Muscle of back (tissue), 13 donors: ENCODE results near the gene LRRC45. TPM values are rescaled to one million over a fixed set of nuclear protein-coding genes. Genes with fewer than 3 reads are reported as not detected.
A peak's percentile ranks its signal among the peaks of the same experiment; 100 is the strongest.
"Not testable (repeated sequence)": the region's sequence is repeated elsewhere in the genome, so short reads cannot be mapped to it uniquely, and the experiment has no call there.

ENCODE experiments used
- DNase-seq, 3 donors: peaks; one replicate each; pipeline versions ENCODE4 v3.0.0 to v3.0.0-alpha.2; 2013
- long read RNA-seq, 9 donors: transcript quantifications; one replicate each; lab custom pipeline, GENCODE V29; 2026
- polyA plus RNA-seq, 10 donors: library from polyadenylated mRNA; unstranded; fragments of 120-200 nt; gene quantifications; one replicate each; pipeline ENCODE4 v1.2.1, GENCODE V29; 2013; ENCODE audit not compliant: insufficient read length in 10 of 10

LRRC45 gene
- polyA plus RNA-seq = 10 to 100 TPM in 3 of 10 donors, 1 to 10 TPM in 7; 5.3 to 12.7 (median 8.5) TPM
- long read RNA-seq, donor 1, partial matches to known transcripts = 0 of 1 reads
- long read RNA-seq, donor 1, other reads (novel, unspliced or antisense) = 0 of 1 reads
- long read RNA-seq, donor 2, partial matches to known transcripts = 0 of 3 reads
- long read RNA-seq, donor 2, other reads (novel, unspliced or antisense) = 0 of 3 reads
- long read RNA-seq, donor 3 = 0 reads
- long read RNA-seq, donor 4, partial matches to known transcripts = 0 of 3 reads
- long read RNA-seq, donor 4, other reads (novel, unspliced or antisense) = 0 of 3 reads
- long read RNA-seq, donor 5 = 0 reads
- long read RNA-seq, donor 6, partial matches to known transcripts = 5 of 6 reads
- long read RNA-seq, donor 6, other reads (novel, unspliced or antisense) = 0 of 6 reads
- long read RNA-seq, donor 7, partial matches to known transcripts = 0 of 2 reads
- long read RNA-seq, donor 7, other reads (novel, unspliced or antisense) = 0 of 2 reads
- long read RNA-seq, donor 8, partial matches to known transcripts = 0 of 1 reads
- long read RNA-seq, donor 8, other reads (novel, unspliced or antisense) = 0 of 1 reads
- long read RNA-seq, donor 9, partial matches to known transcripts = 0 of 1 reads
- long read RNA-seq, donor 9, other reads (novel, unspliced or antisense) = 0 of 1 reads

DNA sequence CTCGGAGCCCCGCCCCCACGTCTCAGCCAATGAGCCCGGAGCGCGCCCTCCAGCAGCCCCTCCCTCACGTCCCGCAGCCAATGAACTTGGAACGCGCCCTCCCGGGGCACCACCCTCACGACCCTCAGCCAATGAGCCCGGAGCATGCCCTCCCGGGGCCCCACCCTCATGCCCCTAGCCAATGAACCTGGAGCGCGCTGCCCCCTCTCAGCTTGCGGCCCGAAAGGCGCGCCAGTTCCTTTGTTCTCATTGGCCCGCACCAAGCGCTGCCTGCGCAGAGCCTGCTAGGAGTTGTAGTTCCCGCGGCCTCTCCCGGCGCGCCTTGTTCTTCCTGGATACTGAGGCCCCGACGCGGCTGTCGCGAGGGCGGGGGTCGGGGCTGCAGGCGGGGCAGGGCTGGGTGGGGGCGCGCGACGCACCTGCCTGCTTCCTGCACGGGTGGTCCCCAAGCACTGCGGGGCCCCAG, at the start of gene LRRC45:
LRRC45 (plus strand) TSS at position 325 of the 466 bp plus-strand sequence. CDS start 339 bp downstream, outside the sequence.
- peak; percentile 99 to 100 (median 100) for DNase-seq

DNA sequence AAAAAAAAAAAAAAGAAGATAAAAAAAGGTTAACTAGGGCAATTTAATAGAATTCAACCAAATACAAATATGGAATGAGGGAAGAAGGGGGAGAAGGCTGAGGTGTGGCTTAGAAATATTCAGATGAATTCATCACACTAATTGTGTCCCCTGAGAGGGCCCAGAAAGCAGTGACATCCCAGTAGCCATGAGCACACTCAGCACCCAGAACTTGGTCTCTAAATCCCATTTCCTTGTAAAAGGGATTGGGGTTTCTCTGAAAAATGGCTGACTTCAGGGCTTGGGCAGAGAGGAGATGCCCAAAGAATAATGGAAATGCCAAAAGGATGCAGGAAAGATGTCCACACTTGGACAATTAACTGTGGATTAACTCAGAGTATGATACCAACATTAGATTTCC, 49.7 kb upstream of the LRRC45 start:
- no peak for DNase-seq

DNA sequence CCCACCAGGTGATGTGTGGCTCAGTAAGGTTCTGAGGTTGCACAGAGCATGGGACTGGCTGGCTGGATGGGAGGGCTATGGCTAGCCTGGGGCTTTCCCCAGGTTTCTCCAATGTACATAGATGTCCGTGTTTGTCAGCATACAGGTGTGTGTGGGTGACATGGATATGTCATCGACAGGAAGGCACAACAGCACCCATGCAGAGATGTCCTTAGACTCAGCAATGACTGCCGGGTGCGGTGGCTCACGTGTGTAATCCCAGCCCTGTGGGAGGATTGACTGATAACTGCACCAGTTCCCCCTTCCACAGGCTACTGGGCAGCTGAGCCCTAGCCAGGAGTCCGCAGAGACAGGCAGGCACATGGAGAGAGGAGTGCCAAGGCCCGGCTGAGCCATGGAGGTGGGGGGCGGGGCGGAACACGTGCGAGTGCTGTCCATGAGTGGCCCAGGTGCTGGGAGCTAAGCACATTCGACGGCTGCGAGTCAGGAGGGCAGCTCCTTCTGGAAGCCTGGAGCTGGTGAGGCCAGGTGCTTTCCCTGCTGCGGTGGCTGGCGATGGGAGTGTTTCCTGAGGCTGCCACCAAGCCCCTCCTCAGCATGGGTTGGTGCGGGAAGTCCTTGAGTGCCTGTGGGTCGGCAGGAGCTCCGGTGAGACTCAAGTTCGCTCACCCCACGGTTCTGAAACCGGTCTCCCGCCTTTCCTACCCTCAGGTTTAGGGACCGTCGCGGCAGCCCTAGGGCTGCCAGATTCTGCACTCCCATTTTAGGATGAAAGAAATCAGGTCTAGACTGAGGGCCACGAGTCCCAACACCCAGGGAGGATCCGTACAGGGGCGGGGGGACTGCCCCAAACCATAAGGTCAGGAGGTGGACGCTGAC, 46.5 kb upstream of the LRRC45 start:
- no peak for DNase-seq

DNA sequence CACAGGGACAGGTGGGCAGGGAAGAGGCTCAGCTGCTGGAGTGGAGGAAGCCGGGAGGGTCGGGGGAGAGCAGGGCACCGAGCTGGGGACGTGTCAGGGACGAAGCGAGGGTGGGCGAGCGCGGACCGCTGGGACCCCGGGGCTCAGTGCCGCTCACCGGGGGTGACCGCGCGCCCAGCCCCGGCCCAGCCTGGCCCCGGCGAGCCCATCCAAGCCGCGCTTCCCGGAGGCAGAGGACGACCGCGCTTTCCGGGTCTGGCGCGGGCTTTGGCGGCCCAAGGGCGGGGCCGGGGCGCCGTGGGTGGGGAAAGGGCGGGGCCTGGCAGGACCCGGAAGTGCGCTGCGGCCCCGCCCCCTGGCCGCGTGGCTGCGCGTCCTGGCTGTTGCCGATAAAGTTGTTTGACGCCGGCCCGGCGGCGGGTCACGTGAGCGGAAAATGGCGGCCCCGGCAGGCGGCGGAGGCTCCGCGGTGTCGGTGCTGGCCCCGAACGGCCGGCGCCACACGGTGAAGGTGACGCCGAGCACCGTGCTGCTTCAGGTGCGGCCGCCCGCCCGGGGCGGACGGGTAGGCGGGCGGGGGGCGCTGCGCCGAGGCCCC, 45.8 kb upstream of the LRRC45 start, which contains the start of gene ASPSCR1:
ASPSCR1 (plus strand) TSS at position 419 of the 598 bp plus-strand sequence; CDS start at position 437, 18 bp downstream.
- peak; percentile 91 to 96 (median 96) for DNase-seq

DNA sequence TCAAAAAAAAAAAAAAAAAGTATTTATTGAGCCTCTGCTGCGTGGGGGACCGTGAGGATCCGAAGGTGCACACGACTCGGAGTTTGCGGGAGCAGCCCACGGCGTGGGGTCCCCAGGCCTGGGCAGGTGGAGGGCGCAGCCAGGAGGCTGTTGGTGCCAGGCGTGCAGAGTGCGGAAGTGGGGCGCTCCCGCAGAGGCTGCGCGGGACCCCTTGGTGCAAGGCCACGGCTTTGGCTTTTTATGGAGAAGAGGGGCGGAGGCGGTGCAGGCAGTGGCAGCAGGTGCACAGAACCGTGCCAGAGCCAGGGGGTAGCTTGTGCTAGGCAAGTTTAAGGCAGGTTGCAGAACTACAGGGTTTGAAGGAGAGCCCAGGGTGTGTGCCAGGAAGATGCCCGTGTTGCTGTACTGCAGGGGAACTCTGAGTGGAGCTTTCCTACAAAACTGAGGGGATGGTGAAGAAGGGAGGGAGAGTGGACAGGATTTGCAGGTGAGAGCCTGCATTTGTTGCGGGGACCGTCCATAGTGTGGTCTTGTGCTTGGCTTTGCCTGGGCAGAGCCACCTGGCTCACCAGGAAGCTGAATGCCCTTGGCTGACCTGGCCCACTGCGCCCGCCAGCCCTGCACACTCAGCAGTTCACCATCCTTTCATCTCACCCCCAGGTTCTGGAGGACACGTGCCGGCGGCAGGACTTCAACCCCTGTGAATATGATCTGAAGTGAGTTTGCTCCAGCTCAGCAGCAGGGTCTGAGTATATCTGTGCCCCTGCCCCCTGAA, 44.4 kb upstream of the LRRC45 start:
- no peak for DNase-seq

DNA sequence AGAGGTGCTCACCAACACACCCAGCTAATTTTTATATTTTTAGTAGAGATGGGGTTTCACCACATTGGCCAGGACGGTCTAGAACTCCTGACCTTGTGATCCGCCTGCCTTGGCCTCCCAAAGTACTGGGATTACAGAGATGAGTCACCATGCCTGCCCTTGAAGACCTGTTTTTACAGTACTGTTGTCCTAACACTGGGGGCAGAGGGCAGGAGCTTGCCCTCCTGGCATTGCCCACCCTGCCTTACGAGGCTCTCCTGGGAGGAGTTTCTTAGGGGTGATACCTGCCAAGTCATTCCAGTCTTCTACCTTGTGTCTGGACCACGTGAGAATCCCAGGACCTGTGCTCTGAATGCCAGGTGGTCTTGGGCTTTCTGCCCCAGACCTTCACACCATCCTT, 43.0 kb upstream of the LRRC45 start:
- DNase-seq = no peak

DNA sequence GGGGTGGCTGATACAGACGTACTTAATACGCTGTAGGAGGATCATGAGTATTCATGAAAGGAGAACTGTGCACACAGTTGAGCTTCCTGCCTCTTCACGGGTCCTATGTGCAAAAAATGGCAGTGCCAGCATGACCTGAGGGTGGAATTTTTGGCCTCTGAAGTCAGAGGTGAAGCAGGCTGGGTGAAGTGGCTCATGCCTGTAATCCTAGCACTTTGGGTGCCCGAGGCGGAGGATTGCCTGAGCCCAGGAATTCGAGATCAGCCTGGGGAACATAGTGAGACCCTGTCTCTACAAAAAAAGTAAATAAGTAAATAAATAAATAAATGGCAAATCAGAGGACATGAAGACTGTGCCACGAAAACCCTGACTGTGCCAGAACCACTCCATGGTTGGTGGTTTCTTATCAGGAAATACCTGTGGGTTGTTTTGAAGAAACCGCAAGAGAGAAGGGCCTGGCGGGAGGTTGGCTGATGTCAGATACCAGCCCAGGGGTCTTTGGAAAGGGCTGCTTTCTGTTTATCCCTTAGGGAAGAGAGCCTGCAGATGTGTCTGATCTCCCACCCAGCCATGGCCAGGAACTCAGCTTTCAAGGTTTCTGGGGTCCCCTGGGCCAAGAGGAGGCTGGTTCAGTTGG, 42.3 kb upstream of the LRRC45 start:
- no peak for DNase-seq

DNA sequence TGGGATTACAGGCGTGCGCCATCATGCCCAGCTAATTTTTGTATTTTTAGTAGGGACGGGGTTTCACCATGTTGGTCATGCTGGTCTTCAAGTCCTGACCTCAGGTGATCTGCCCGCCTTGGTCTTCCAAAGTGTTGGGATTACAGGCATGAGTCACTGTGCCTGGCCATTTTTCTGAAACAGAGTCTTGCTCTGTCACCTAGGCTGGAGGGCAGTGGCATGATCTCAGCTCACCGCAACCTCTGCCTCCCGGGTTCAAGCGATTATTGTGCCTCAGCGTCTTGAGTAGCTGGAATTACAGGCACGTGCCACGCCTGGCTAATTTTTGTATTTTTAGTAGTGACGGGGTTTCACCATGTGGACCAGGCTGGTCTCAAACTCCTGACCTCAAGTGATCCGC, 41.6 kb upstream of the LRRC45 start:
- DNase-seq = not testable (repeated sequence)

DNA sequence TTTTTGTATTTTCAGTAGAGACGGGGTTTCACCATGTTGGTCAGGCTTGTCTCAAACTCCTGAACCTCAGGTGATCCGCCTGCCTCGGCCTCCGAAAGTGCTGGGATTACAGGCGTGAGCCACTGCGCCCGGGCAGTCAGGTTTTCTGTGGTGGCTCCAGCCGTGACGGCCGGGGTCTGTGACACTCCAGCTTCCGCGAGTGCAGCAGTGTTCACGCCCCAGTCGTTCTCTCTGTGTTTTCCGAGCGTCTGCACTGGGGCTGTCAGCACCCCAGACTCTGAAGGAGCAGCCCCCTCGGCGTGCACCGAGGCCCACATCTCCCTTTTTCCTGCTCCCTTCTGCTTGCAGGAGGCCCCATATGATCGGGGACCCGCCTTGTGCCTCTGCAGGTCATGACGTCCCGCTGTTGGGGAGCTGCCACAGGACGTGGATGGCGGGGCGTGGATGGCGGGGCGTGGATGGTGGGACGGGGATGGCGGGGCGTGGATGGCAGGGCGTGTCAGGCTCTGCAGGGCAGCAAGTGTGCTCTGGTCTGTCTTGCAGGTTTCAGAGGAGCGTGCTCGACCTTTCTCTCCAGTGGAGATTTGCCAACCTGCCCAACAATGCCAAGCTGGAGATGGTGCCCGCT, 40.0 kb upstream of the LRRC45 start:
- DNase-seq = no peak

DNA sequence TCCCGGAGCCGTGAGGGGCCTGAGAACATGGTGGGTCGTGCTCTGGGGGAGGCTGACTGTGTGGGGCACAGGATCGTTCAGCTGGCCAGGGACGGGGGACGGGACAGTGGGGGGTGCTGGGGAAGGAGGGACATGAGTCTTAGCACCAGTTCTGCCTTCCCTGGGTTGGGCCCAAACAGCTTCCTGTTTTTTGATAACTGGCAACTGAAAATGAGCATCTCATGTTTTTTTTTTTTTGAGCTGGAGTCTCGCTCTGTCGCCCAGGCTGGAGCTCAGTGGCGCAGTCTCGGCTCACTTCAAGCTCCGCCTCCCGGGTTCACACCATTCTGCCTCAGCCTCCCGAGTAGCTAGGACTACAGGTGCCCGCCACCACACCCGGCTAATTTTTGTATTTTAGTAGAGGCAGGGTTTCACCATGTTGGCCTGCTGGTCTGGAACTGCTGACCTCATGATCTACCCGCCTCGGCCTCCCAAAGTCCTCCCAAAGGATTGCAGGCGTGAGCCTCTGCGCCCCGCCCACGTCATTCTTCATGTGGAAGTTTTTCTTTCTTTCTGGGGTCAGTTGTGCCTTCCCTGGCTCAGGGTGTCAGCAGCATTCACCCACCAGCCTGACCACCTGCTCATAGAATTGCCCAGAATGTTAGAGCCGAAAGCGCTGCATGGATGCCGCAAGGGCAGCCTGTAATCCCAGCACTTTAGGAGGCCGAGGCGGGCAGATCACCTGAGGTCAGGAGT, 39.3 kb upstream of the LRRC45 start:
- DNase-seq = no peak

DNA sequence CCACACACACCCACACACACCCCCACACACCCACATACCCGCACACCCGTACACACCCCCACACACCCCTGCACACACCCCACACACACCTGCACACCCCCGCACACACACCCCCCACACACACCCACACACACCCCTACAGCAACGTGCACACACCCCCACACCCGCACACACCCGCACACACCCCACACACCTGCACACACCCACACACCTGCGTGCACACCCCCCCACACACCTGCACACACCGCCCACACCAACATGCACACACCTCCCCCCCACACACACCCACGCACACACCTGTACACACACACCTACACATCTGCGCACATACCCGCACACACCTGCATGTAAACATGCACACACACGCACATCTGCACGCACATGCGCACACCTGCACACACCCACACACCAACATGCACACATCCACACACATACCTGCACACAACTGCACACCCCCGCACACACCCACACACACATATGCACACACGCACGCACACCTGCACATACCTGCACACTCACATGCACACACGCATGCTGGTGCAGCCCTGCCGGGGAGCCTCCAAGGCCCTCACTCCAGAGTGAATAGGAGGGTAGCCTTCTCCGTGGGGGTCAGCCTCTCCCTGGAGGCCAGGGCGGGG, 38.2 kb upstream of the LRRC45 start:
- no peak for DNase-seq

DNA sequence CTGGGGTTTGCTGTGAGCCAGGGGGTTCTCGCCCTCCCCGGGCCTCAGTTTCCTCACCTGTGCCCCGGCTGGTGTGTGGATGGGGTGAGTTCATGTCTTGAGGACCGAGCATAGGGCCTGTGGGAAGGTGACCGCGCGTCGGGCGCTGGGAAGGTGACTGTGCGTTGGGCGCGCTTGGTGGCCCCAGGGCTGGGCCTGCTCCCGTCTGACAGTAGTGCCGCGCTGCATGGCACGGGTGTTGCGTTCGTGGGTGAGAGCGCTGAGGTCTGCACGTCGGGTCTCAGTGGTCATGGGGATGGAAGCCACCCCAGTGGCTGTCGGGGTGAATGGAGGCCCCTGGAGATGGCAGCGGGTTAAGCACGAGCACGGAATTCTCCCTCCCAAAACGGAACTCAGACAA, 36.5 kb upstream of the LRRC45 start:
- no peak for DNase-seq

DNA sequence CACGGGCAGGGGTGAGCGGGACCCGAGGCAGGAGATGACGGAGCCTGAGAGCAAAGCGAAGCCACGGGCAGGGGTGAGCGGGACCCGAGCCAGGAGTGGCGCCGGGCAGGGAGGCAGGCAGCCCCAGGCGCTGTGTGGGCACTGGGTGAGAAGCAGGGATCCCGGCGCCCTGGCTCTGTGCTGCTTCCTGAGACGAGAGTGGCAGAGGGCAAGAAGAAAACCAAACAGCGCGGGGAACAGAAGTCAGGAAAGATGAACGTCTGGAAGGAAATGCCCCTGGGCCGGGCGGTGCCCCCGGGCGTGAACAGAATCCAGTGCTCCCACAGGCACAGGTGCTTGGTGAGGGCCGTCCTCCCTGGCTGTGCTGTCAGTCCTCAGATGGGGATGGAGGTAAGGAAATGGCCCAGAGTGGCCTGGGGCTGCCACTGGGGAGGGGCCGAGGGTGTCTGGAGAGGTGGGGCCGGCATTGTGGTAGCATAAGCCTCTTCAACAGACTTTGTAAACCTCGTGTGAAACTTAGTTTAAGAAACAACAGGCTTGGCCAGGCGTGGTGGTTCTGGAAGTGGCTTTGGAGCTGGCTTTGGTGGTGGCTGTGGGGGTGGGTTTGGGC, 35.8 kb upstream of the LRRC45 start:
- no peak for DNase-seq

DNA sequence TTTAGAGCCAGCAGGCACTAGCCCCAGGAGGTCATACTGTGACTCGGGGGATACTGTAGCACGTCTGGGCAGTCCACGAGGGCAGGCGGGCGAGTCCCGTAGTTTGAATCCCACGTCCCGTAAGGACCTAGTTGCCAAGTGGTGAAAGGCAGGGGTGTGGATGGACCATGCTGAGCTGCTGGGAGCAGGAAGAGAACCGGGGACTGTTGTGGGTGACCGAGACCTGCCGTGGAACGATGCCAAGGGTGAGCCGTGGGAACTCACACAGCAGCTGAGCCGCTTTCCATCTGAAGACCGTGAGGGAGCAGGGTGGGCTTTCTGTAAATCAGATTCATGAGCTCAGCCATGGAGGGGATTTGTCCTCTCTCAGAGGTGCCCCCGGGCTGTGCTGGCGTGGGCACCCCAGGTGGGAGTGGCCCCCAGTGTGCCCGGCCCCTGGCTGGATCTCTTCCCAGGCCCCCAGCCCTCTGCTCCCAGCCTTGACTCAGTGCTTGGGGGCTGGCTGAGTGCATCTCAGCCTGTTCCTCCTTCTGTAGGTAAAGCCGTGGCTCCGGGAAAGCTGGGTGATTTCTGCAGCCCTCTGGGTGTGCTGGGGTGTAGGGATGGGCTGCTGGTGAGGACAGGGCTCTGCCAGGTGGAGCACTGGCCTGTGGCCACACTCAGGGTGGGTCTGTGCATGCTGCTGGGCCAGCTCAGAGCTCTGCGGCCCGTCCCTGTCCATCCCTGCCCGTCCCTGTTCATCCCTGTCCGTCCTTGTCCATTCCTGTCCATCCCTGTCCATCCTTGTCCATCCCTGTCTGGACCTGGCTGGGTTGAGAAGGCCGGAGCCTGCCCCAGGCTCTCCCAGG, 32.0 kb upstream of the LRRC45 start:
- no peak for DNase-seq

DNA sequence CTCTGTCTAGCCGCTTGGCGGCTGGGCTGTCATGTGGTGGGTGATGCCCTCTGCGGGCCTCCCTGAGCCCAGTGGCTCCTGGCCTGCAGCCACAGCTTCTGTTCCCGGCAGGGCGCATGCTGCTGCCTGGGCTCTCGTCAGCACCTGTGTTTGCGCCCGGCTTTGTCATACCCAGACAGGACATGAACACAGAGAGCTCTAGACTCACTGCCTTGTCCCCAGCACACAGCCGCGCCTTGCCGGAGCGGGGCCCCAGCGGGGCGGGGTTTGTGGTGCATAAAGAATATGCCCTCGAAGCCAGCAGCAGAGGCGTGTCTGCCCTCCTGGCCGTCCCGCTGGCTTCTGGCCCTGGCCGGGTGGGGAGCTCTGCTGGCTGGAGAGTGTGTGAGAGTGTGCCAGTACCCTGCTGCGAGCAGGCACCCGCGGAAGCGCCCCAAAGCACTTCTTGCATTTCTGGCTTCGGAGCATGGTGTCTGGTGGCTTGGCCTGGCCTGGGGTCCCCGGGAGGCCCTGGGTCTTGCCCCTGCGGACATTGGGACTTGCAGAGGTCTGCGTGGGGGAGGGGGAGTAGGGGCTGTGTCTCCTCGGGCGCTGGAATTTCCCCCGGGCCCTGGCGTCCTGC, 31.3 kb upstream of the LRRC45 start:
- peak; percentile 63 to 76 (median 69) for DNase-seq

DNA sequence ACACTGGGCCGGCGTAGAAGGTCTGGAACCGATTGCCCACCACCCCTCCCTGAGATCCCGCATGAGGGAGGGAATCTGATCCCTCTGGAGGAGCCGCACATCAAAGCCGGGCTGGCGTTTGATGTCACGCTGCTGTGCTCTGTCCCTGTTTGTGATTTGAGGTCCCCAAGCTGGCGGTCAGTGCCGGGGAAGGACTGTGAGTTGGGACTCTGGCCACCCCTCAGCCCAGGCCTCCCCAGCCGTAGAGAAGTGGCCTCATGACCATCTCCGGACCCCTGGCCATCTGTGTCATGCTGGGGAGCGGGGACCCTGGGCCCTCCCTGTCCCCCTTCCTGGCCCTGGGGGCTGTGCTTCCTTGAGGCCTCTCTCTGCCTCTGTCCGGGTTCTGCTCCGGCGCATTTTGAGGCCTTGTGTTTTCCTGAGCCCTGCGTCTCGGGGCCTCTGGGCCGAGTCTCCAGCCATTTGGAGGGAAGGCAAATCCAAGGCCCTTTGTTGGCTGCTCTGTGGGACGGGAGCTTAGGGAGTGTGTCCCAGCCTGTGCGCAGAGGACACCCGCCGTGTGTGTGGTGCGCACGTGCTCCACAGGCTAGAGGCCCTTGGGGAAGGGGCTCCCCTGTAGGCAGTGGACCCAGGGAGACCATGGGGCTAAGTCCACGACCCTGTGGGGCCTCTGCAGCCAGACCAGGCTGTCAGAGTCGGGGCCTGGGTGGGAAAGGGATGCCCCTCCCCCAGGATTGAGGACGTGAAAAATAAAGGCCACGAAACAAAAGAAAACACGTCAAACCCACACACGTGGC, 30.6 kb upstream of the LRRC45 start:
- DNase-seq = peak in 2 of 3 donors; percentile 8 to 53
